NAMALWA (cell line): ENCODE results near the gene ALDOC.
"Not testable (repeated sequence)": the region's sequence is repeated elsewhere in the genome, so short reads cannot be mapped to it uniquely, and the experiment has no call there.

Source experiments
- DNase-seq: peaks from one replicate; pipeline ENCODE4 v3.0.0-alpha.2; 2015; ENCODE audit warnings: low spot score

ALDOC gene

GRCh38 chr17:28576758-28577465, at the start of gene ALDOC:
TSS of gene ALDOC (minus strand) at chr17:28576895. CDS start at chr17:28575532, 1,363 bp downstream.
- DNase-seq, result peak; percentile 99

GRCh38 chr17:28624148-28624547, 47.5 kb upstream of the ALDOC start:
- no peak for DNase-seq

- no peak for DNase-seq
Observed at GRCh38 chr17:28623696-28624095, 47.0 kb upstream of the ALDOC start.

GRCh38 chr17:28622186-28622585, 45.5 kb upstream of the ALDOC start:
- DNase-seq, result no peak

- DNase-seq, result no peak
Observed at GRCh38 chr17:28620010-28620409, 43.3 kb upstream of the ALDOC start.

- DNase-seq, result no peak
Observed at GRCh38 chr17:28618464-28618863, 41.8 kb upstream of the ALDOC start.

- no peak for DNase-seq
Observed at GRCh38 chr17:28616281-28616680, 39.6 kb upstream of the ALDOC start.

GRCh38 chr17:28615260-28615940, 38.7 kb upstream of the ALDOC start:
- DNase-seq, result no peak

GRCh38 chr17:28613931-28614381, 37.3 kb upstream of the ALDOC start, which contains the start of gene RSKR:
TSS of gene RSKR (minus strand) at chr17:28614185. CDS start at chr17:28614161, 24 bp downstream.
- no peak for DNase-seq

- DNase-seq, result peak; percentile 65
Observed at GRCh38 chr17:28612936-28613872, 36.5 kb upstream of the ALDOC start.

GRCh38 chr17:28612531-28612930, 35.8 kb upstream of the ALDOC start:
- peak; percentile 25 for DNase-seq

- no peak for DNase-seq
Observed at GRCh38 chr17:28610376-28610775, 33.7 kb upstream of the ALDOC start.

GRCh38 chr17:28604031-28604430, 27.3 kb upstream of the ALDOC start:
- not testable (repeated sequence) for DNase-seq

- DNase-seq, result peak; percentile 86
Observed at GRCh38 chr17:28599311-28600184, 22.9 kb upstream of the ALDOC start.

- DNase-seq, result peak; percentile 97
Observed at GRCh38 chr17:28598799-28599310, 22.2 kb upstream of the ALDOC start, which contains the start of gene SPAG5. TSS of gene SPAG5 (minus strand) at chr17:28599025. CDS start at chr17:28598946, 79 bp downstream.

- peak; percentile 23 for DNase-seq
Observed at GRCh38 chr17:28598389-28598788, 21.7 kb upstream of the ALDOC start.

GRCh38 chr17:28597606-28598383, 21.1 kb upstream of the ALDOC start:
- peak; percentile 48 for DNase-seq

GRCh38 chr17:28592260-28592659, 15.6 kb upstream of the ALDOC start:
- DNase-seq, result no peak

- no peak for DNase-seq
Observed at GRCh38 chr17:28585851-28586250, 9.2 kb upstream of the ALDOC start.

- no peak for DNase-seq
Observed at GRCh38 chr17:28584434-28584833, 7.7 kb upstream of the ALDOC start.
